NCI-H1436 (cell line): ENCODE data around the gene CREG2.
"Not testable (repeated sequence)": the region's sequence is repeated elsewhere in the genome, so short reads cannot be mapped to it uniquely, and the experiment has no call there.

Source experiments
- DNase-seq: peaks from one replicate; lab custom pipeline; 2025; lab: John Stamatoyannopoulos, UW

Gene CREG2

DNA sequence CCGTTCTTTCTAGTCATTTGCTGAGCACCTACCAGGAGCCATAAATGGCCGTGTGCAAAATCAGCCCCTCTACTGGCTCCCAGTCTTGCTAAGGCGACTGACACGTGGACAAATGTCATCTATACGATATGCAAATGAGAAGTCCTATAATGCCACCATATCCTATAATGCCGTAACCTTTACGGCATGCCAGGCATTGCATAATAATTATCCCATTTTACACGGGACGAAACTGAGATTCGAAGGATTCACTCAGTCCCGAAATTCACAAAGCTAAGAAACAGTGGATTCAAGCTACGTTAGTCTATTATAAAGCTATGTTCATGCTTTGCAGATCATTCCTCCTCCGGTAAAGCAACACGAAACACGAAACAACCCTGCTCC lies 44.7 kb downstream of the CREG2 start:
- DNase-seq: no peak

DNA sequence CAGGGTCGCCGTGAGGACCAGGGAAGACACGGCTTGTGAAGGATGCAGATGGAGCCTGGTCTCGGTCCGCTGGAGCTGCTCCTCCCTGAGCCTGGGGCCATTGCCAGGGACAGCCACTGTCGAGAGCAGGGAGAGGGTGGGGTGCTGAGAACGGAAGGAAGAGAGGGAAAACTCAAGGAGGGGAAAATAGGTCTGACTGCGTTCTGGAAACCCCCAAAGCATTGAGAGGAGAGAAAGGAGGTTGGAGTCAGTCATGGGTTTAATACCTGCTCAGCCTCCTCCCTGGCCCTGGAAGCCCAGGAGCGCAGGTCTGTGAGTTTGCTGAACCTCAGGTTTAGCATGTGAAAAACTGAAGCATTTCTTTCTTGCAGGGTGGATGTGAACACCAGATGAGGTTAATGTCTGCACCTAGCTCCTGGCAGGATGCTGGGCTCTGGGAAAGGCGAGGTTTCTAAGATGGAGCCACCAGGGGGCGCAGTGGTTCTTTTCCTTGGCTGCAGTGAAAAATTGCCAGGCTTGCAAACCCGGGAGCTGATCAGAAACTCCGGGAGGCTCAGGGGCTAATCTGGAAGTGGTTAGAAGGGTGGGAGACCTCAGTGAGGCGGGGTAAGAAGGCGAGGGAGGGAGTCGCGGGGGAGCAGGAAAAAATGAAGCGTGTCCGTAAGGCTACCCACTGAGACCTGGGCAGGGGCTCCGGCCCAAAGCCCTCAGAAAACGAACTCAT lies 45.2 kb downstream of the CREG2 start:
- peak; percentile 45 for DNase-seq

DNA sequence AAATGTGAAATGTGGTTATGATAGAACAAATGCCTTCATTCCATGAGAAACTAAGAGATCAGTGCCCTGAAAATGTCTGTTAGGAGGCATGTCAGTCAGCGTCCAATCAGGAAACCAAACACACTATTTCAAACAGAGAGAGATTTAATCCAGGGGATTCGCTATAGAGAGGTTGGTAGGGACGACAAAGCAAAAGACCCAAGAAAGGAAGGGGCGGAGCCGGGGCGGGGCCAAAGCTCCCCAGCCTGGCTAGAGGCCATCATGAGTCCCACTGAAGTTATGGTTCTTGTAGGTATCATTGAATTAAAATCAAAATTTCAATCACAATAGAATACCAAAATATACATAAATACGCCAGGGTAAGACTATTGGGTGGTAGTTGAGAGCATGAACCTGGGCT lies 45.9 kb downstream of the CREG2 start:
- DNase-seq: no peak

- DNase-seq: no peak
These were observed 47.2 kb downstream of the CREG2 start for GRCh38 chr2:101340141-101340551.

GRCh38 chr2:101339266-101339880 lies 47.9 kb downstream of the CREG2 start:
- no peak for DNase-seq

- DNase-seq: no peak
These were observed 49.4 kb downstream of the CREG2 start for GRCh38 chr2:101337877-101338276.

DNA sequence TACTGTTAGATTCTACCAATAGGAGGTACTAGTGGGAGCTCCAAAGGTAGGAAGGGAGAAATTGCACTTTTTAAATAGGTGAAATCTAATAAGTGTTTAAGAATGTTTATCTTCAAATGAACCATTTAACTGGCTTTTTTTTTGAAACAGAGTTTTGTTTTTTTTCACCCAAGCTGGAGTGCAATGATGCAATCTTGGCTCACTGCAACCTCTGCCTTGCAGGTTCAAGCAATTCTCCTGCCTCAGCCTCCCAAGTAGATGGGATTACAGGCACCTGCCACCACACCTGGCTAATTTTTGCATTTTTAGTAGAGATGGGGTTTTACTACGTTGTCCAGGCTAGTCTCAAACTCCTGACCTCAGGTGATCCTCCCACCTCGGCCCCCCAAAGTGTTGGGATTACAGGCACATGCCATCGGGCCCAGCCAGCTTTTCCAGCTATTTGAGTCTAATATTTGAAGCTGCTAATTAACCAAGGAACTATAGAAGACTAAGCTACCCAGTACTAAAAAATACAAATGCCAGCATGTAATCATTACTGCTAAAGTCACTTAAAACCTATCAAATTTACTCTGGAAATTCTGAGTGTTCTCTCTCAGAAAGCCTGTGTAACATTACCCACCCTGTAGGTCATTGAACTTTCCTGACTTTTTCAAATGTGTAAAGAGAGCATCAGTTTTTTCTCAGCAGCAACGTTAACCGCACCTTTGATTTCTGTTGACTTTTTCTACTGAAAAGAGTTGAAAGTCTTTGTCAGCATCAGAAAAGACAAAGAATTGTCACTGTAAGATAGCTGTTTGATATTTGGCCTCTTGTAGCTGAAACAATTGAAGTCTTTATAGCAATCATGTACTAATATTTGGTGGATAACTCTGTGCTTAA lies 54.2 kb downstream of the CREG2 start:
- DNase-seq: no peak

- DNase-seq: no peak
These were observed 56.1 kb downstream of the CREG2 start for GRCh38 chr2:101331202-101331601.

DNA sequence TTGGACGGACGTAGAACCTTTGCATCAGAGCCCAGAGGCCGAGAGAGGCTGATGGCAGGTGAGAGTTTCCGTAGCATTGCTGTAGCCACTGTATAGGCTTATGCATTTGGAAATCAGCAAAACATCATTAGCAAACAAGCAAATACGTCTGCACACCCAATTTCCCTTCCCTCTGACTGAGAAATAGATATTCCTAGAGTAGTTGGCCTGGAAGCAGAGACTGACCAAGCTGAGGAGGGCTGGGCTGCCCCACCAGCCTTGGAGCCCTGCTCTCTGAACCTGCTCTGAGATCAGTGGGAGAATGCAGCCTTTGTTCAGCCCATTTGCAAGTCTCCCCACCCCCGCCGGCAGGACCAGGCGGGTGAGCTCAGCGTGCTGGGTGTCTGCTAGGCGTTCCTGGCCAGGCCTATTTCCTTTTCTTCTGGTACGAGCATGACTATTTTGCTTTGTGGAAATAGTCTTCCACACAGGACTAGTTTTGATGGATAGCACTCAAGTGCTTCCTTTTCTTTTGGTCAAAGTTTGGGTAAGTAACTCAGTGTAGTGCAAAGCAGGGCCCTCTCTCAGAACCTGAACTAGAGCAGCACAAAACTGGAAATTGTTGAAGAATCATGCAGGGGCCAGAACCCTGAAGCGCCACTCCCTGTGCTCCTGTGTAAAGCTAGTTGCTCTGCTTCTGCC lies 56.9 kb downstream of the CREG2 start:
- no peak for DNase-seq

- no peak for DNase-seq
These were observed 58.3 kb downstream of the CREG2 start for GRCh38 chr2:101329026-101329425.

- DNase-seq: no peak
These were observed 58.8 kb downstream of the CREG2 start for GRCh38 chr2:101328474-101329007.

- no peak for DNase-seq
These were observed 59.4 kb downstream of the CREG2 start for GRCh38 chr2:101327863-101328394.

DNA sequence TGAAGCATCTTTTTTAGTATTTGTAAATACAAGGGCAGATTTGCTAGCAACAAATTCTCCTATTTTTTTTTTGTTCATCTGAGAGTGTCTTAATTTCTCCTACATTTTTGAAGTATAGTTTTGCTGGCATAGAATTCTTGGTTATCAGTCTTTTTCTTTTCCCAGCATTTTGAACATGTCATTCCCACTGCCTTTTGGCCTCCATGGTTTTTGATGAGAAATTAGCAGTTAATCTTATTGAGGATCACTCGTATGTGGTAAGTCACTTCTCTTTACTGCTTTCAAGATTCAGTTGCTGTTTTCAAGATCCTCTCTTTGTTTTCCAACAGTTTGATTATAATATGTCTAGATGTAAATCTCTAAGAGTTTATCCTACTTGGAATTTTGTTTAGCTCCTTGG lies 61.9 kb downstream of the CREG2 start:
- DNase-seq: no peak

DNA sequence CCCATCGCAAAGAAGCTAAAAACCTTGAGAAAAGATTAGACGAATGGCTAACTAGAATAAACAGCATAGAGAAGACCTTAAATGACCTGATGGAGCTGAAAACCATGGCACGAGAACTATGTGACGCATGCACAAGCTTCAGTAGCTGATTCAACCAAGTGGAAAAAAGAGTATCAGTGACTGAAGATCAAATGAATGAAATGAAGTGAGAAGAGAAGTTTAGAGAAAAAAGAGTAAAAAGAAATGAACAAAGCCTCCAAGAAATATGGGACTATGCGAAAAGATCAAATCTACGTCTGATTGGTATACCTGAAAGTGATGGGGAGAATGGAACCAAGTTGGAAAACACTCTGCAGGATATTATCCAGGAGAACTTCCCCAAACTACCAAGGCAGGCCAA lies 70.7 kb downstream of the CREG2 start:
- not testable (repeated sequence) for DNase-seq

DNA sequence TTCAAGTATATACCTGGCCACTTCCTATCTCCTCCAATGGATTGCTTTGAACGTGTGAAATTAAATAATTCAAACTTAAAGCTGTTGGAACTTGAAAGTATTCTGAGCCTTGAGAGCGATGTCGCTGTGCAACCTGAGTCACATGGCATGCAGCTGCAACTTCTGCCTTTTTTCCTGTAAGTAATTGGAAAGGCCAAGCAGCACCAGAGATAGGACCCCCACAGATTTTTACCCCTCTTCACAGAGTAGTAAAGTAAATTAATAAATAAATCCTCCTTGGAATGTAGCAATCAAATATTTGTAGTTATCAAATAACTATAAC lies 75.6 kb downstream of the CREG2 start:
- no peak for DNase-seq

GRCh38 chr2:101310834-101311695 lies 76.2 kb downstream of the CREG2 start:
- no peak for DNase-seq

DNA sequence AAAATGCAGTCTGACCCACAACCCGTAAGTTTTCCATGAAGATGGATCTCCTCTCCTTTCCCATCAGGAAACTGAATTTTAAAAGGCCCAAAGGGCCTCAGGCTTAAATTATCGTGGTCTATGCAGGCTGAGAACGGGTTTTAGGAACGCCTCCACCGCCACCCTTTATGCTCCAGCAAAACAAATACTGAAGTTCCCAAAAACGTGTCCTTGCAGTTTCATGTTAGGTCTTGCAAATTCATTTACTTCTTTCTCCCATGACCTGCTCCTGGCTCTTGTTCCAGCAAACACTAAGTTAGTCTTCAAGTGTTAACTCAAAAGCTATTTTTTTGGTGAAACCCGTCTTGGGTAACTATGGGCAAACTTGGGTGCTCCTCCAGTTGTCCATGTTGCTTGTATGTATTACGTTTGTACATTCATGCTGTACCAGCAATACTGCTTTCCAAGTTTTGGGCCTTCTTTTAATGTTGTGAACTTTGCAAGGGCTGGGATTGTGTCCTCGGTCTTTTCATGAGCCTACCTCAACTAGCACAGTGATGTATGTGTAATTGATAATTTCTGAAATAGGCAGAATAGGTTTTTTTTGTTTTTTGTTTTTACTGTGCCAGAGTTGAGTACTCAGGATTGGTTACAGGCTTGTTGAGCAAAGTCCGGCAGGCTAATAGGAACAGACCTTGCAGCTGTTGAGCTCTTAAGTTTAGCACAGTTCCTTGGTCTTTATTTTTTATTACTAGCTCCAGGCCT lies 77.0 kb downstream of the CREG2 start:
- DNase-seq: no peak

- DNase-seq: peak; percentile 82
These were observed 78.7 kb downstream of the CREG2 start, which contains the start of gene RNF149 for GRCh38 chr2:101308432-101309210. TSS of gene RNF149 (minus strand) at chr2:101308701. CDS start at chr2:101308588, 113 bp downstream.

- no peak for DNase-seq
These were observed 79.3 kb downstream of the CREG2 start for GRCh38 chr2:101307950-101308431.
